ENCODE results near the gene QRSL1. TPM values are rescaled to one million over a fixed set of nuclear protein-coding genes. Genes with fewer than 3 reads are reported as not detected.
"Not testable (repeated sequence)": the region's sequence is repeated elsewhere in the genome, so short reads cannot be mapped to it uniquely, and the experiment has no call there.

Gene QRSL1
- total and polyA plus RNA-seq, 2 donors = 9.4 to 12.3 TPM

GRCh38 chr6:106684011-106684410, 54.6 kb downstream of the QRSL1 start:
- Histone ChIP-seq H3K4me1 (ENCODE audit: control insufficient read depth in 2 of 2, insufficient read depth in 2 of 2, low read length in 2 of 2) (no peaks in the 10 kb centered on the region), H3K4me3 (ENCODE audit: low read length in 2 of 2) (no peak overlapping the region), H3K27ac (ENCODE audit: low read depth in 1 of 2, low read length in 1 of 2) (no peak overlapping the region), H3K9me3 (ENCODE audit: control insufficient read depth in 2 of 2, insufficient read depth in 1 of 2, low read length in 1 of 2) (no peaks in the 10 kb centered on the region), H3K36me3 (ENCODE audit: control insufficient read depth in 2 of 2, insufficient read depth in 2 of 2, low read length in 1 of 2) (no peaks in the 10 kb centered on the region), H3K27me3 (ENCODE audit: control insufficient read depth in 2 of 2, insufficient read depth in 1 of 2, low read length in 1 of 2) (no peaks in the 10 kb centered on the region)
- WGBS = 97% methylated on average over 4 of the region's 4 CpGs
- DNase-seq (ENCODE audit: low read depth in 6 of 9, low spot score in 9 of 9) = no peak

DNA sequence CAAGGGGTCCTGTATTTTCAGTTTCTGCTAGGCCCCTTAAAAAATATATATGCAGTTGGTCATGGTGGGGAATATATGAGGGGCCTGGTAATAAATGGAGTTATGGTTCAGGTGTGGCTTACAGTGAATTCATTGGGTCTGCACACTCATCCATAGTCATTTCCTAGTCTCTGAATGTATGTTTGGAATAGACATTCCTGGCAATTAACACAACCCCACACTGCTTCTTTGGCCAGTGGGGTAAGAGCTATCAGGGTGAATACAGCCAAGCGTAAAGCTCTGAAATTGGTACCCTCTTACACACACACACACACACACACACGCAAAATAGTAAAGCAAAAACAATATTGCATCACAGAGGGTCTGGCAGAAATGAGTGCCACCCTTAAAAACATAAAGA, 56.5 kb downstream of the QRSL1 start:
- Histone ChIP-seq H3K36me3 (ENCODE audit: control insufficient read depth in 2 of 2, insufficient read depth in 2 of 2, low read length in 1 of 2) (no peaks in the 10 kb centered on the region), H3K4me1 (ENCODE audit: control insufficient read depth in 2 of 2, insufficient read depth in 2 of 2, low read length in 2 of 2) (no peaks in the 10 kb centered on the region), H3K27ac (ENCODE audit: low read depth in 1 of 2, low read length in 1 of 2) (no peak overlapping the region), H3K27me3 (ENCODE audit: control insufficient read depth in 2 of 2, insufficient read depth in 1 of 2, low read length in 1 of 2) (no peaks in the 10 kb centered on the region), H3K4me3 (ENCODE audit: low read length in 2 of 2) (no peak overlapping the region), H3K9me3 (ENCODE audit: control insufficient read depth in 2 of 2, insufficient read depth in 1 of 2, low read length in 1 of 2) (no peaks in the 10 kb centered on the region)
- DNase-seq (ENCODE audit: low read depth in 6 of 9, low spot score in 9 of 9) = no peak
- WGBS = 97% methylated on average over 2 of the region's 2 CpGs

GRCh38 chr6:106688177-106688951, 59.0 kb downstream of the QRSL1 start:
- H3K27me3 ChIP-seq (ENCODE audit: control insufficient read depth in 2 of 2, insufficient read depth in 1 of 2, low read length in 1 of 2) = no peaks in the 10 kb centered on the region
- no peaks in the 10 kb centered on the region for H3K4me1 ChIP-seq (ENCODE audit: control insufficient read depth in 2 of 2, insufficient read depth in 2 of 2, low read length in 2 of 2)
- WGBS = 85% methylated on average over 6 of the region's 6 CpGs
- H3K36me3 ChIP-seq (ENCODE audit: control insufficient read depth in 2 of 2, insufficient read depth in 2 of 2, low read length in 1 of 2) = no peaks in the 10 kb centered on the region
- H3K9me3 ChIP-seq (ENCODE audit: control insufficient read depth in 2 of 2, insufficient read depth in 1 of 2, low read length in 1 of 2) = no peaks in the 10 kb centered on the region
- DNase-seq (ENCODE audit: low read depth in 6 of 9, low spot score in 9 of 9) = no peak
- no peak overlapping the region for H3K4me3 ChIP-seq (ENCODE audit: low read length in 2 of 2)
- H3K27ac ChIP-seq (ENCODE audit: low read depth in 1 of 2, low read length in 1 of 2) = no peak overlapping the region

DNA sequence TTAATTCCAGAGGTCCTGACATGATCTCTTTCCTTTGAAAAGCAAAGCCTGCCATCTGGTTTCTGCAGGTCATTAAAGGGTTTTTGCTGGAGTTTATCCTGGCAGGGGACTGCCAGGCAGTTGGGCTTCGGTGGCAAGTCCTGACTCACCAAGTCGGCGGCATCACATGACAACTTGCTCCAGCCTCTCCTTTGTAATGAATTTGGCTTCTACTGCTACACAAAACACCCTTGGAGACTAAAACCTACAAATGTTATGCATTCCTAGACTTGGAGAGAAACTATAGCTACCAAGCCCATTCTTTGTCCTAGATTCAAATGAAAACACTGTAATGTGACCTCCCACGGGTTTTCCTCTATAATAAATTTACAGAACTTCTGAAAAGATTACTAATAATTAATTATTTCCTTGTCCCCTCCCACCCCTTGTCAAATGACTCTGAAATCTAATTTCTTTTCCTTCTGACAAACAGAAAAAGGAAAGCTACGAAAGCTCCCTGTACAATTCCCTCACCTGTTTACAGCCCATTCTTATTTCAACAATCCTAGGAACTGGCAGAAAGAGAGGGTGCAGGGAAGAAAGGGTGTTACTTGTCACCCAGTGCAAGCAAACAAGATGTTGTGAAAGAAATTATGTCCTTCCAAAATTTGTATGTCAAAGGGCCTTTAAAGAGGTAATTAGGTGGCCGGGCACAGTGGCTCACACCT, 62.9 kb downstream of the QRSL1 start:
- no peak for DNase-seq (ENCODE audit: low read depth in 6 of 9, low spot score in 9 of 9)
- Histone ChIP-seq H3K4me1 (ENCODE audit: control insufficient read depth in 2 of 2, insufficient read depth in 2 of 2, low read length in 2 of 2) (no peaks in the 10 kb centered on the region), H3K4me3 (ENCODE audit: low read length in 2 of 2) (no peak overlapping the region), H3K9me3 (ENCODE audit: control insufficient read depth in 2 of 2, insufficient read depth in 1 of 2, low read length in 1 of 2) (no peaks in the 10 kb centered on the region), H3K27me3 (ENCODE audit: control insufficient read depth in 2 of 2, insufficient read depth in 1 of 2, low read length in 1 of 2) (no peaks in the 10 kb centered on the region), H3K36me3 (ENCODE audit: control insufficient read depth in 2 of 2, insufficient read depth in 2 of 2, low read length in 1 of 2) (no peaks in the 10 kb centered on the region), H3K27ac (ENCODE audit: low read depth in 1 of 2, low read length in 1 of 2) (no peak overlapping the region)
- WGBS = 86% methylated on average over 6 of the region's 6 CpGs

GRCh38 chr6:106692819-106693208, 63.4 kb downstream of the QRSL1 start:
- Histone ChIP-seq H3K27me3 (ENCODE audit: control insufficient read depth in 2 of 2, insufficient read depth in 1 of 2, low read length in 1 of 2) (no peaks in the 10 kb centered on the region), H3K27ac (ENCODE audit: low read depth in 1 of 2, low read length in 1 of 2) (no peak overlapping the region), H3K9me3 (ENCODE audit: control insufficient read depth in 2 of 2, insufficient read depth in 1 of 2, low read length in 1 of 2) (no peaks in the 10 kb centered on the region), H3K4me1 (ENCODE audit: control insufficient read depth in 2 of 2, insufficient read depth in 2 of 2, low read length in 2 of 2) (no peaks in the 10 kb centered on the region), H3K36me3 (ENCODE audit: control insufficient read depth in 2 of 2, insufficient read depth in 2 of 2, low read length in 1 of 2) (no peaks in the 10 kb centered on the region), H3K4me3 (ENCODE audit: low read length in 2 of 2) (no peak overlapping the region)
- no peak for DNase-seq (ENCODE audit: low read depth in 6 of 9, low spot score in 9 of 9)
- WGBS = 93% methylated on average over 3 of the region's 3 CpGs

- WGBS = 95% methylated on average over 2 of the region's 2 CpGs
- no peak overlapping the region for H3K4me3 ChIP-seq (ENCODE audit: low read length in 2 of 2)
- no peak for DNase-seq (ENCODE audit: low read depth in 6 of 9, low spot score in 9 of 9)
- H3K27me3 ChIP-seq (ENCODE audit: control insufficient read depth in 2 of 2, insufficient read depth in 1 of 2, low read length in 1 of 2) = no peaks in the 10 kb centered on the region
- H3K36me3 ChIP-seq (ENCODE audit: control insufficient read depth in 2 of 2, insufficient read depth in 2 of 2, low read length in 1 of 2) = no peaks in the 10 kb centered on the region
- H3K4me1 ChIP-seq (ENCODE audit: control insufficient read depth in 2 of 2, insufficient read depth in 2 of 2, low read length in 2 of 2) = no peaks in the 10 kb centered on the region
- no peaks in the 10 kb centered on the region for H3K9me3 ChIP-seq (ENCODE audit: control insufficient read depth in 2 of 2, insufficient read depth in 1 of 2, low read length in 1 of 2)
- no peak overlapping the region for H3K27ac ChIP-seq (ENCODE audit: low read depth in 1 of 2, low read length in 1 of 2)
Measured at GRCh38 chr6:106693418-106693817, 64.0 kb downstream of the QRSL1 start.

- Histone ChIP-seq H3K27ac (ENCODE audit: low read depth in 1 of 2, low read length in 1 of 2) (no peak overlapping the region), H3K27me3 (ENCODE audit: control insufficient read depth in 2 of 2, insufficient read depth in 1 of 2, low read length in 1 of 2) (no peaks in the 10 kb centered on the region), H3K4me1 (ENCODE audit: control insufficient read depth in 2 of 2, insufficient read depth in 2 of 2, low read length in 2 of 2) (no peaks in the 10 kb centered on the region), H3K4me3 (ENCODE audit: low read length in 2 of 2) (no peak overlapping the region), H3K9me3 (ENCODE audit: control insufficient read depth in 2 of 2, insufficient read depth in 1 of 2, low read length in 1 of 2) (no peaks in the 10 kb centered on the region), H3K36me3 (ENCODE audit: control insufficient read depth in 2 of 2, insufficient read depth in 2 of 2, low read length in 1 of 2) (no peaks in the 10 kb centered on the region)
- DNase-seq (ENCODE audit: low read depth in 6 of 9, low spot score in 9 of 9) = no peak
- 86% methylated on average over 8 of the region's 8 CpGs for WGBS
Measured at GRCh38 chr6:106694343-106694742, 65.0 kb downstream of the QRSL1 start.

GRCh38 chr6:106700581-106700980, 71.2 kb downstream of the QRSL1 start:
- DNase-seq (ENCODE audit: low read depth in 6 of 9, low spot score in 9 of 9) = no peak
- Histone ChIP-seq H3K4me3 (ENCODE audit: low read length in 2 of 2) (no peak overlapping the region), H3K27ac (ENCODE audit: low read depth in 1 of 2, low read length in 1 of 2) (no peak overlapping the region), H3K4me1 (ENCODE audit: control insufficient read depth in 2 of 2, insufficient read depth in 2 of 2, low read length in 2 of 2) (peaks cover 0 to 11% of the 10 kb centered on the region in 2 donors), H3K9me3 (ENCODE audit: control insufficient read depth in 2 of 2, insufficient read depth in 1 of 2, low read length in 1 of 2) (no peaks in the 10 kb centered on the region), H3K27me3 (ENCODE audit: control insufficient read depth in 2 of 2, insufficient read depth in 1 of 2, low read length in 1 of 2) (no peaks in the 10 kb centered on the region), H3K36me3 (ENCODE audit: control insufficient read depth in 2 of 2, insufficient read depth in 2 of 2, low read length in 1 of 2) (no peaks in the 10 kb centered on the region)

- H3K9me3 ChIP-seq (ENCODE audit: control insufficient read depth in 2 of 2, insufficient read depth in 1 of 2, low read length in 1 of 2); H3K27me3 ChIP-seq (ENCODE audit: control insufficient read depth in 2 of 2, insufficient read depth in 1 of 2, low read length in 1 of 2); DNase-seq (ENCODE audit: low read depth in 6 of 9, low spot score in 9 of 9); H3K4me3 ChIP-seq (ENCODE audit: low read length in 2 of 2); H3K27ac ChIP-seq (ENCODE audit: low read depth in 1 of 2, low read length in 1 of 2); H3K36me3 ChIP-seq (ENCODE audit: control insufficient read depth in 2 of 2, insufficient read depth in 2 of 2, low read length in 1 of 2): not testable (repeated sequence)
- 94% methylated on average over 3 of the region's 3 CpGs for WGBS
- H3K4me1 ChIP-seq (ENCODE audit: control insufficient read depth in 2 of 2, insufficient read depth in 2 of 2, low read length in 2 of 2) = peaks cover 0 to 11% of the 10 kb centered on the region in 2 donors
Measured at GRCh38 chr6:106701201-106701600, 71.8 kb downstream of the QRSL1 start.

All from thymus (tissue), 11 donors.